ENCODE measurements around the gene NF2. TPM values are rescaled to one million over a fixed set of nuclear protein-coding genes. Genes with fewer than 3 reads are reported as not detected.

Gene NF2
- total RNA-seq, 2 donors from 2014 or later: 36.8 to 37.0 TPM

DNA sequence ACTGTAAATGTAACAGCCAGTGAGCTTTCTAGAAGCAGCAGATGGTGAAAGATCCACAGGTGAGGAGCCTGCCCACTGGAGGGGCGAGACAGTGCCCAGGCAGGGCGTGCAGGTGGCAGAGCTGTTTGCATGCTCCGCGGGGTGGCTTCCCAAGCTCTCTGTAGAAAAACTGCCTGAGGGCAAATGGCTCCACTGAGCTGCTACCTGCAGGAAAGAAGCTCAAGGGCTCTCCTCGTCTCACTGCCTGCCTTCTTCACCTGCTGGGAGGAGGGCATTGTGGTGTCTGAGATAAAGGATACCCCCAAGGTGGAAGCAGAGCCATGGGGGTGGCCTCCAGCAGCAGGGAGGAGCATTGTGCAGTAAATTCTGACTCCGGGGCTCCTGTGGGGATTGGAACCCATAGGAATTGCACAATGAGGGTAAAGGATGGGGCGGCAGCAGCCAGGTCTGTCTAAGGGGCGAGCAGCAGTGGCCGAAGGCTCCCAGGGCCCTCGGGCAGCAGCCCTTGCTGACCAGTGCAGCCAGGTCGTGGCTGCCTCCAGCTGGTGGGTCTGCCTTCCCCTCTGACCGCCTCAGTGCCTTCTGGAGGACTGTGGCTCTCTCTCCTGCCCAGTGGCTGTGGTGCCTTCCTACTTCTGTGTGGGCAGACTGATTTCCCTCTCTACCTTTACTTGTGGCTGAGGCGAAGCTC, 88.3 kb downstream of the NF2 start:
- DNase-seq (ENCODE audit: low spot score): no peak
- intact Hi-C loops (cut with DNase I): no loop called here

DNA sequence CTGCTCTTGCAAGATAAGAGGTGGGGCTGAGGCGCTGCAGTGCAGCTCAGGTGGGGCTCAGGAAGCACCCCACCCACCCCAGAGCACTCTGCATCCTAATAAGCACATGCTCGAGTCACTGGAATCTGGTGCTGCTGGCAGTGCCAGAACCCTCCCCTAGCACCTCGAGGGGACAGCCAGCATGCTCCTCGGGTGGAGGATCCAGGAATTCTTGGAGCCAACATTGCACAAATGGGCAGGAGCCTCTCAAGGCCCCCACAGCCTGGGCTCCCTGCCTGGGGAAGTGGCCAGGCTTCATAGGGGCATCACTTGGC, 88.9 kb downstream of the NF2 start:
- intact Hi-C loops (cut with DNase I): no loop called here
- DNase-seq (ENCODE audit: low spot score): no peak

DNA sequence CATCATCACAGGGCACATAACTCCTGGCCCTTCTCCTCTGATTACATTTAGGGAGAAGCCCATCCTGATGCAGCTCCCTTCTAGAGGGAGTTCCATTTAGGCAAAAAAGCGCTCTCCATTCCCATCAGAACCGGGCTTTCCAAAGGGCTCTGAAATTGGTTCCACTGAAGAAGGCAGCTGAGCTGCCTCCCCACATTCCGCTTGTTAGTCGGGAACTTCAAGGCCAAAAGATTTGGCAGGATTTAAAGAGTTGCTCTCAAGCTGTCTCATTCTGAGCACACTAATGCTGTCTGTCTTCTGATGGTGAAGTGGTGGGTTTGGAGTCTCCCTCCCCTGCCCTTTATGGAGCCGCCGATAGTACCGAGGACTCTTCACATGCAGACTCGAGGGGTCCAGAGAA, 89.7 kb downstream of the NF2 start:
- intact Hi-C loops (cut with DNase I): no loop called here
- DNase-seq (ENCODE audit: low spot score): no peak

DNA sequence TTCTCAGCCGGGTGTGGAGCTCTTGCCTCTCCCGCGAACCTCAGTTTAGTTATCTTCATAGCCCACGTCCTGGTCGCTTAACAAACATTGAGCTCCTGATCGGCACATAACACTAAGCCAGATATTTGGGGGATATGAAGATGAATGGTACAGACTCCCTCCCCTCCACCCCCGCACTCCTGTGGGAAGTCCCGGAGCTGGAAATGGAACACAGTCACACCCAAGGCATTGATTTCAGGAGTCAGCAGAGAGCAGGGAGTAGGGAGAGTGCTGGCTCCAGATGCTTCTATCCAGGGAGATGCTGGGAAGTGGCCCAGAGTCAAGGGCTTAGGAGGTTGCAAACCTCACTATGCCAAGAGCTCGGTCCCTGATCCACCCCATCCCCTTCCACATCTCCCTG, 90.2 kb downstream of the NF2 start:
- DNase-seq (ENCODE audit: low spot score): no peak
- intact Hi-C loops (cut with DNase I): no loop called here

DNA sequence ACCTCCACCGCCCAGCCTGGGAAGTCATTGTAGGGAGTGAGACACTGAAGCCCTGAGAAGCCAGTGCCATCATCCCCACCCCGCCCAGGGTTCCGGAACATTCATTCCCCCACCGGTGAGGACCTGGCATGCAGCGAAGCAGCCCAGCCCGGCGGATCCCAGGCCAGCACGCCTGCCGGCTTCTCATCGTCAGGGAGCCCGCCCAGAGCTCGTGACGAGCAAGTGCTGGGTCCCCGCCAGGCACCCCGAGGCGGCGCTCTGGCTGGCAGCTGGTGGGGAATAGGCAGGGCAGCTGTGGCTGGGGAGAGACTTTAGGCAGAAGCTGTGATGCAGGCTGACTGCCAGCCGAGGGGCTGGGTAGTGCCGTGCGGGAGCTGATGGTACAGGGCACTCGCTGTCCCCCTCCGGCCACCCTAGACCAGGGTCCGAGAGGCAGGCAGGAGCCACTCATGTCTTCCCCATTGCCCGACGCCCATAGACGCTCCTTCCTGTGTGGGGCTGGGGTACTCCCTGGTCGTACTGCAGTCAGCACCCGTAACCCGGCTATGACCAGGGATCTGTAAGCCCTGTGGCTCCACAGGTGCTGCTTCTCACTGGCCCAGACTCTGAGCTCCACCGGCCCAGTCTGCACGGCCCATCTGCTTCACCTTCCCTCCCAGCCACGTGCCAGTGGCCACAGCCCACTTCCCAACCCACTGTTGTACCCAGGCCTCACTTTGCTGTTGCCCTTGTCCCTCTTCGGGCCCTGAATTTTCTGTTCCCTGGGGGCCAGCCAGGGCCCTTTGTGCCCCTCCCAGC, 91.9 kb downstream of the NF2 start:
- intact Hi-C loops (cut with DNase I): no loop called here
- DNase-seq (ENCODE audit: low spot score): no peak

DNA sequence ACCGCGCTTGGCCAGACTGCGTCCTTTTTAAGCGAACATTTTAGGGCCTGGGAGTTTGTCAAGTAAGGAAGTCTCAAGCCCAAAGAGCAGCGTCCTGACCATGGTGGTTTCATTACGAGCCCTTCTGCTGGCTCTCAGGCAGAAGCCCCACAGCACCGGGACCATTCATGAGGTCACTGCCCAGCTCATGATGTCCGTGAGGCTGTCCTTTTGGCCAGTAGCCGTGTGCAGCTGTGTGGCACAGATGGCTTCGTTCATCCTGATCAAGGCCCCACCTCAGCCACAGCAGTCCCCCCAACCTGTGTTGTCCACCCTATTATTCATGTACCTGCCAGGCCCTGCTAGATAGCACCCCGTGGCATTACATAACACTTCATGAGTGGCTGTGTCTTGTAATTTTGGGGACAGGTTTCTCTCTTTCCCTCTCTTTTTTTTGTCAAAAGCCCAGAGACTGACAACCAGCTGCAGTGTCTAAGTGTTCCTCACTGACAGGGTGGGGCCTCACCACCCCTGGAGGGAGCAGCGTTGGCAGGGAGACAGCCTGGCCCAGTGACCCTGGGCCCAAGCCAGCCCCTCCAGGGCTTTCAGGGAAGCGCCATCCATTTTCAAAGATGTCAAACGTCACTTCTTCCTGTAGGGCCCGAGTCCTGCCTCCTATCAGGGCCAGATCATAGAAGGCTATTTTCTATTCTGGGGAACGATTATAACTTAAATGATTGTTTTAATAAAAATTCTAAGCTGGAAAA, 94.6 kb downstream of the NF2 start:
- DNase-seq (ENCODE audit: low spot score): no peak
- intact Hi-C loops (cut with DNase I): no loop called here

DNA sequence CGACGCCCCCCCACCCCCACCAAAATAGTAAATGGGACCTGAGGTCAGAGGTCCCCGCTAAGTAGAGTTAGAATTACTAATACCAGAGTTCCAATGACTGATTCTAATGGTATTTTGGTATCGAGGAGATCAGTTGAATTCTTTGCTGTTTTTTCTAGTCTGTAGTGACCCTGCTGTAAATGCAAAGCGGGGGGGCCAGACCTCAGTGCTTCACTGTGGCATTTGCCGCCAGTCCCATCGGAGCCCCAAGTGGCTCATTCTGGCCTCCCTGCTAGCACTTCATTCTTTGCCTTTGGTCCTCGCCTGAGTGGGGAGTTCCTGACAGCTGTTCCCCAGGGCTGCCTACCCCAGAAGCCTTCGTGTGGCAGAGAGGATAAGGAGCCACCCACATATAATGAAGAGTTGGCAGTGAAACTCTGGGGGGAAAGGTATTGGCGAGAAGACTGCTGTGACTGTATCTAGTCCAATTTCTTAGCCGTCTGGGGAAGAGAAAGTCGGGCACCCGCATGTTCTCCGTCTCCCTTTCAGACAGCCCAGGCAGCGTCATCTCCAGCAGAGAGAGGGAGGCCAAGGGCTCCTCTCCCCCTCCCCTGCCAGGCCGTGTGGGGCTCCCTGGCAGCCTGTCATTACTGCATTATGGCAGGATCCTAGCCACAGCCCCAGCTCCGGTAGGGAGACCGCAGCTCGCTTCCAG, 96.9 kb downstream of the NF2 start:
- no peak for DNase-seq (ENCODE audit: low spot score)
- intact Hi-C loops (cut with DNase I): loop anchor here in 1 of 2 donors (10.0 kb wide), 1 partner anchor 846 kb away; no protein-coding TSS in a partner anchor

DNA sequence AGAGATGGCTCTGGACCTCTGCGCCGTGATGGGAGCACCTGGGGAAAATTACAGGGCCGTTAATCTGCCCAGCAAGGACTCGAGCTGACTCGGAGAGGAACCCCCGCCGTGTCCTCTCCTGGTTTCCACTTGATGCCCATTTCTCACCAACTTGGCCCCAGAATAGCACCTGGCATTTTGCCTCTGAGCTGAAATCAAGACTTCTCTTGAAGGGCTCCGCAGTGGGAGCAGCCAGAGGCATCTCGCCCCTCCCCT, 97.4 kb downstream of the NF2 start:
- no peak for DNase-seq (ENCODE audit: low spot score)
- intact Hi-C loops (cut with DNase I): loop anchor here in 1 of 2 donors (10.0 kb wide), 1 partner anchor 846 kb away; no protein-coding TSS in a partner anchor

DNA sequence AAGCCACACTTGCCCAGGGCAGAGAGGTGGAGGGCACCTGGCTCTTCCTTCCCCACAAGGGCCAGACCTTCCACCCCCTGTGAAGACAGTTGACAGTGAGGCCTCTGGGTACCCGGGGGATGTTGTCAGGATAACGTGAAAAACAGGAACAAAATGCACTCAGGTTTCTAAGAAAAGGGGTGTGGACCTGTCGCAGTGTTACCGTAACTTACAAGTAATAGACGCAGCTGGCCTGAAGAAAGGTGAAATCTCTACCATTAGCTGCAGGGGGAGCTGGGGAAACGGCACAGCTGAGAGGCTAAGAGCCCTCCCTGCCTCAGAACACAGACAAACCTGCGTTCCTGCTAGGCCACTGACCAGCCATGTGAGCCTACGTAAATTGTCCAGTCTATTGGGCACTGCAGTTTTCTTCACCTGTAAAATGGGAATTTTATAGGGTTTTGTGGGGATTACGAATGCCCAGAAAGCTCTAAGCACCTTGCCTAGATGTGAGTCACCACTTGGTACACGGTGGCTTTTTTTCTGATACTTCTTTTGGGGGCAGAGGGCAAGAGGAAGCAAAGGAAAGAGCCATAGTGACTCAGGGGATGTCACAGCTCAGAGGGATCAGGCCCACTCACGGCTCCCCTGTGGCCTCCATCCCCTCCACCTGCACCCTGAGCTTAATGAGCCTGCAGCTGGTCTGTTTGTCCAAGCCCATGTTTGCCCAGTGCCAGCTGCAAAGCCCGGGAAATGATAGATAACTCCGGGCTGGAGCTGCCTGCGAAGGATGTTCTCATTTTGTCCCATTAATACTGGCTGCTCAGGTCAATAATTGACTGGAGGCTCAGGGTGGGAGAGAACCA, 97.9 kb downstream of the NF2 start:
- DNase-seq (ENCODE audit: low spot score): no peak
- intact Hi-C loops (cut with DNase I): loop anchor here in 1 of 2 donors (10.0 kb wide), 1 partner anchor 847 kb away; no protein-coding TSS in a partner anchor

DNA sequence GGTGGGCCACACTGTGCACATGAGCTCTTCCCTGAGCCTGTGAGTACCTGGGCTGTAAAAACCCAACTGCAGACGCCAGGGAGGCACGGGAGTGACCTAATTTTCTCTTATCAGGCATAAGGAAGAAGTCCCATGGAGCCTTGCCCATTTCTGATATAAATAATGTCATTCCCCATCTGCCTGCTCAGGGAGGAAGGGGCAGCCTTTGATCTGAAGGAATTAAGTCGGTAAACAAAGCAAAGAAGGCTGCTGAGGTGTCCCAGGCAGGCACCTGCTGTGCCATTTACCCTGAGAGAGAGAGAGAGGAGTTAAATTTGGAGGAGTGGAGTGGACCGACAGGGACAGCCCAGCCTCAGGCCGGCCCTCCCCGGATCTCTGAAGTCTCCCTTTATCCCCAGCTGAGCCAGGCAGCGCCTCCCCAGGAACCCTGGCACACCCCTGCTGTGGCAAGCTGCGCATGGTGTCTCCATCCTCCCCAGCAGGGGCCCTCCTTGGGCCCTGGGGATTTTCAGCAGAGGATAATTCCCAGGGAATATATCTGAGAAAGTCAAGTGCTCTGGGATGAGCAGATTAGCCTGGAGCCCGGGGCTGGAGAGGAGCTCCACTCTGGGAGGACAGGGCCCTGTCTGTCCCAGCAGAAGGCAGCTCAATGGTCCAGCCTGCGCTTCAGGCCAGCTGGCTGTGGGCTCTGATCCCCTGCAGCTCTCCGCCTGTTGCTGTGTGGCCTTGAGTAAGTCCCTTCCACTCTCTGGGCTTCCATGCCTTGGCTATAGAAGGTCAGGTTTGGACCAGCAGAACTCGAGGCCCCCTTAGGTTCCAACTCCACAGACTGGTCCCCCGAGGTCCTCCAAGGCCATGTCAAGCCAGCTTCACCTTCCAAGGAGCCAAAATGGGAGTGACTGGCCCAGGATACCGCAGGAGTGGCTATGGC, 98.8 kb downstream of the NF2 start:
- no peak for DNase-seq (ENCODE audit: low spot score)
- intact Hi-C loops (cut with DNase I): loop anchor here in 1 of 2 donors (10.0 kb wide), 1 partner anchor 847 kb away; no protein-coding TSS in a partner anchor

DNA sequence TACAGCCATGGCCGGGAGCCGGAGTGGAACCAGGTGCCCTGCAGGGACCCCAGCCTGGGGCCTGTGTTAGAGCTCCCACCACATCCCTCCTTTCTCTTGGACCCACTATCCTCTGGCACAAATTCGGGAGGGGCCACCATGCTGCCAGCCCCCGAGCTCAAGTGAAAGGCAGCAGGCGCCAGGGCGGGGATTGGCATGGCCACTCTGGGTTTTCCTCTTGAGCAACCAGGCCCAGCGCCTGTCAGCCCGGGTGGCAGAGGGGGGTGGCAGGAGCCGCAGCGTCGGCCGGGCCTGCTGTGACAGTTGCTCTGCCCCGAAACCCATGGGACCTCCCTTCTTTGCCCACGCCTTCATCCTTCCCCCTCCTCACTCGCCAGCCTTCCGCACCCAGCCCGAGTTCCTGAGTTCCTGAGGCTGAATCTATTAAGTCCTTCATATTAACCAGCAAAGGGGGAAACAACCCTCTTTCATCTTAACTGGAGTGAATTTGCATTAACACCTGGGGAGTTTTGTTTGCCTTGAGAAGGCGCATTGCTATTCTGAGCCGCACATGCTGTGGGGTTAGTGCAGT, 99.6 kb downstream of the NF2 start:
- DNase-seq (ENCODE audit: low spot score): no peak
- intact Hi-C loops (cut with DNase I): loop anchor here in 1 of 2 donors (10.0 kb wide), 1 partner anchor 848 kb away; no protein-coding TSS in a partner anchor

DNA sequence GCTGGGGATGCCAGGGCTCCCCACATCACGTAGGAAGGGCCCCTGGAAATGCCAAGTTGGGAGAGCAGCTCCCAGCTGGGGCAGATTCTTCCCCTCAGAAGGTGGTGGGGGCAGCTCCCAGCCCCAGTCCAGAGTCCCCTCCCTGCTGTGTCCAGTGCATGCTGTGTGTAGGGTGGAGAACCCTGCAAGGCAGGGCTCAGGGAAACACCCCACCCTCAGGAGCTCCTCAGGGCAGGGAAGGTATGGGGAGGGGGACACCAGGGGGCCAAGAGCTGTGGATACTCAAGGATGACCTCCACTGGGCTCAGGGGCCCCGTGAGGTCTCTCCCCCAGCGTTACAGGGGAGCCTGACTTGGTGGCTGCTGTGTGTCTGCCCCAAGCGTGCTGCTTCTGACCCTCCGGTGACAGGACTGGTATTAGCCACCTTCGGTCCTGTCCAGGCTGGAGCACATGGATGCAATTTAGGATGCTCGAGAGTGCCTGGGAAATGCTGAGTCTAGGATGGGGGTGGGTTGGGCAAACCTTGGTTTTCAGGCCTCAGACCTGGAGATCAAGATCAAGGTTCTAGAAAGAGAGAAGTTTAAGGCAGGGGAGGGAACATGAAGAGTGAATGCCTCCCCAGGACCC, 100.2 kb downstream of the NF2 start:
- intact Hi-C loops (cut with DNase I): loop anchor here in 1 of 2 donors (10.0 kb wide), 1 partner anchor 849 kb away; no protein-coding TSS in a partner anchor
- no peak for DNase-seq (ENCODE audit: low spot score)

DNA sequence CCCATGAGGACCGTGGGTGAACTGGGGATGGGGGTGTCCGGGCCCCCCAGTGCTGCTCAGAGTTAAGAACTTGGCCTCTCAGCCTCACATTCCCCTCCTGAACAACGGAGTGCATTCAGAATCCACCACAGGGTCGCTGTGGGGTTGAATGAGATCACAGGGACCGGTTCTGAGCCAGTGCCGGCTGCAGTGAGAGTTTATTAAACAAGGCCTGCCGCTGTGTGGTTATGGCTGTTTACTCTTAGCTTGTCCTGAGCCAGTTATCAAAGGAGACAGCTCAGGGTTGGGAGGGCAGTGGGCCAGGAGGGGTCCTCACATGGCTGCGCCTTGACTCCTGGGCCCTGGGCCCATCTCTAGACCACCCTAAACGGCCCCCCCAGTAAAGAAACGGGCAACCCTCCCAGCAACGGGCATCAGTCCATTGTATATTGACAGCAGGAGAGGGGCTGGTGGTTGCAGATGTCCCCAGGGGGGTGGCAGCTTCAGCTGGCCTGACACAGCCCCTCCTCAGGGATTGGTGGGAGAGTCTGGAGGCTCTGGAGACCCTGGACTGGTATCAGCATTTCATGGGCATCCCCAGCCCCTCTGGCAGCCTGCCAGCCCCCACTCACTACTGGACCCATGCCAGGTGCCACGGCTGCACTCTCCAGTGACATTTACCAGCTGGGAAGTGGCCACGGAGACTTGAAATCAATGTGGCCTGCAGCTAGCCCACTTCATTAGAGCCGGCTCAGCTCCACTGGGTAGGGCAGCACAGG, 101.3 kb downstream of the NF2 start:
- intact Hi-C loops (cut with DNase I): loop anchor here in 1 of 2 donors (10.0 kb wide), 1 partner anchor 850 kb away; no protein-coding TSS in a partner anchor

DNA sequence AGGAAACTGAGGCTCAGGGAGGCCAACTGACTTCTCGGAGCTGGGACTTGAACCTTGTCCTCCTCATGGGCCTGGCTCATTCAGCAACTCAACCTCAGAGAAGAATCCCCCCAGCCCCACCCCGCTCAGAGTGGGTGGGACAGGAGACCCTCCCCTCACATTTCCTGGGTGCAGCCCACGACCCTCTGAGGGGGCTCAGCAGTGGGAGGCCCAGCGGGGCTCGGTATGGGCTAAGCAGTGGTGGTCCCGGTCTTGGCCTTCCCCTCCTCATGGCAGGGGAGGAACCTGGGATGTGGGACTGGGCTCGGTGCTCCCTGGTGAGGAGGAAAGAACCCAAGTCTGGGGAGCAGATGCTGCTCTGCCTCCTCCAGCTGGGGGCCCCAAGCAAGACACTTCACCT, 102.2 kb downstream of the NF2 start:
- intact Hi-C loops (cut with DNase I): loop anchor here in 1 of 2 donors (10.0 kb wide), 1 partner anchor 851 kb away; no protein-coding TSS in a partner anchor
- no peak for DNase-seq (ENCODE audit: low spot score)

More for the DNA sequence above, 101.3 kb downstream of the NF2 start:
- DNase-seq (ENCODE audit: low spot score): no peak

DNA sequence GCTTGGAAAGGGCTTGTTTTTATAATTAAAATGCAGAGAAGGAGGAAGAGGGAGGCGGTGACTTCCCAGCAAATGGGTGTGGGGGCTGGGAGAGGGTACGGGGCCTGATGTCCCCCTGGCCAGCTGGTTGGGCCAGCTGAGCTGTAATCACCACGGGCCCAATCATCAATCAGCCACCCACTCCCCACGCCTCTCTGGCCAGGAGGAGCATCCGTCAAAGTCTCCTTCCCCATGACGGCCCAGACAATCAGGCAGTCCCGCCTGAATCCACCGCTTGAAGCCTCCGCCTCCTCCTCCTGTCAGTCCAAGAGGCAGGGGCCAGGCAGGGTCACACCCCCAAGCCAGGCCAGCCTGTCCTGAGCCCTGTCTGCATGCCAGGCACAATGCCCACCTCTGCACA, 103.1 kb downstream of the NF2 start:
- intact Hi-C loops (cut with DNase I): loop anchor here in 1 of 2 donors (10.0 kb wide), 1 partner anchor 852 kb away; no protein-coding TSS in a partner anchor
- DNase-seq (ENCODE audit: low spot score): no peak

DNA sequence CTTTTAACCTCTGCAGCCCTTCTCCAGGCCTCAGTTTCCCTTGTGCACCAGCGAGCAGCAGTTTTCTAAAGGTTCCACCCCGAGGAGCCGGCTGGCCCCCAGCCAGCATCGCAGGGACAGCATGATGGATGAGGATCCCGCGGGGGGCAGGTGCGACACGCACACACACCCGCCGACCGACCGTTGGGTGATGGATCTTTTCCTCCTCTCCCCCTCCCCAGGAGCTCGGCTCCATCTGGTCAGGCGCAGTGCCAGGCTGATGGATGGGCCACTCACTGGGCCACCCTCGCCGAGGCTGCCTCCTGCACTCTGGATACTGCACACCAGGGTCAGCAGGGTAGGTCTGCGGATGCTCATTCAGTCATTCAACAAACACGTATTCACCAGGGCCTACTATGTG, 103.6 kb downstream of the NF2 start:
- no peak for DNase-seq (ENCODE audit: low spot score)
- intact Hi-C loops (cut with DNase I): loop anchor here in 1 of 2 donors (10.0 kb wide), 1 partner anchor 852 kb away; no protein-coding TSS in a partner anchor
